PFSK-1 (cell line): ENCODE data around the gene TSPAN18.

Experiments
- POLR2AphosphoS5 ChIP-seq: IDR thresholded peaks from 2 replicates; pipeline ENCODE4 v1.6.1; 2012; ENCODE audit warnings: low read depth, mild to moderate bottlenecking, control low read depth, low read length, moderate library complexity
- SIN3A ChIP-seq: IDR thresholded peaks from 2 replicates; pipeline ENCODE4 v1.6.1; 2012; ENCODE audit warnings: mild to moderate bottlenecking, low read length, moderate library complexity, borderline replicate concordance; ENCODE audit not compliant: insufficient read depth
- TAF1 ChIP-seq: IDR thresholded peaks from 2 replicates; pipeline ENCODE4 v1.6.1; 2012; ENCODE audit warnings: low read length, control low read depth, borderline replicate concordance; ENCODE audit not compliant: insufficient read depth

DNA sequence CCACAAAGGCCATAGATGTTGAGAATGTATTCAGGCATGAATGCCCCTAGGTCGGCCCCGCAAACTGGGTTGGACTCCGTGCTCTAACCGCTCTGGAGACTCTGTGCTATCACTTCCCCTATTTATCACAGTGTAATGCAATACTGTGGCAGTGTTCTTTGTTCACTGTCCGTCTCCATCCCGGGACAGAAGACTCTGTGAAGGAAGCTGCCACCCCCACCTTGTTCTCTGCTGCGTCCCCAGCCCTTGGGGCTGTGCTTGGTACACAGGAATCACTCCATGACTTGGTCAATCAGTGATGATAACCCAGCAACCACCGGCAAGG is 57.6 kb downstream of the TSPAN18 start:
- TF ChIP-seq POLR2AphosphoS5 (no peak), SIN3A (no peak), TAF1 (no peak)
